ENCODE data around the gene MROH2B.

DNA sequence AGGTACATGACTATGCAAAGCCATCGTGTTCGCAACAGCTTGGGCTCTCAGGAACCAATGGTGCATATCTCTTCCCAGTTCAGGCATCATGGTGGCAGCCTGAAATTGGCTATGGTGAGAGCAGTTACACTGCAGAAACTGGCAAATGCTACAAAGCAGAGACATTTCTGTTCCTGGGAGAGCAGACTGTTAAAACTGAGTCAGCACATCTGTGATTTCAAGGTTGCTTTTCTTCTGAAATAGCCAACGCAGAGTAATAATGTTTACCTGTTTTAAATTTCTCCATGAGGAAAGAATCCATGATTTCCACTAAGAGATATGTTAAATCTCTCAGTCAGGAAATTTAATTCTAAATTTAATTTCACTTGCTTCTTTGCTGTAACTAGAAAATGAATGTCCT, 114.1 kb downstream of the MROH2B start:
- no peak for TF ChIP-seq POLR2A (IDR thresholded peaks at IDR 0.05)
- TF ChIP-seq, protein P1, sequence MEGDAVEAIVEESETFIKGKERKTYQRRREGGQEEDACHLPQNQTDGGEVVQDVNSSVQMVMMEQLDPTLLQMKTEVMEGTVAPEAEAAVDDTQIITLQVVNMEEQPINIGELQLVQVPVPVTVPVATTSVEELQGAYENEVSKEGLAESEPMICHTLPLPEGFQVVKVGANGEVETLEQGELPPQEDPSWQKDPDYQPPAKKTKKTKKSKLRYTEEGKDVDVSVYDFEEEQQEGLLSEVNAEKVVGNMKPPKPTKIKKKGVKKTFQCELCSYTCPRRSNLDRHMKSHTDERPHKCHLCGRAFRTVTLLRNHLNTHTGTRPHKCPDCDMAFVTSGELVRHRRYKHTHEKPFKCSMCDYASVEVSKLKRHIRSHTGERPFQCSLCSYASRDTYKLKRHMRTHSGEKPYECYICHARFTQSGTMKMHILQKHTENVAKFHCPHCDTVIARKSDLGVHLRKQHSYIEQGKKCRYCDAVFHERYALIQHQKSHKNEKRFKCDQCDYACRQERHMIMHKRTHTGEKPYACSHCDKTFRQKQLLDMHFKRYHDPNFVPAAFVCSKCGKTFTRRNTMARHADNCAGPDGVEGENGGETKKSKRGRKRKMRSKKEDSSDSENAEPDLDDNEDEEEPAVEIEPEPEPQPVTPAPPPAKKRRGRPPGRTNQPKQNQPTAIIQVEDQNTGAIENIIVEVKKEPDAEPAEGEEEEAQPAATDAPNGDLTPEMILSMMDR (IDR thresholded peaks at IDR 0.05 in 8 of 11, conservative IDR thresholded peaks at IDR 0.05 in 3 of 11) = no peak

All from spleen (tissue), 7 donors.